Stimulated activated CD4-positive, alpha-beta T cell treated with anti-CD3 and anti-CD28 coated beads, Interleukin-4, amount 100 ng/mL, for 24 hours (primary cell): ENCODE results near the gene SPAAR.

Experiments used
- DNase-seq: peaks from one replicate; pipeline ENCODE4 v3.0.0-alpha.2; 2020

The SPAAR gene

DNA sequence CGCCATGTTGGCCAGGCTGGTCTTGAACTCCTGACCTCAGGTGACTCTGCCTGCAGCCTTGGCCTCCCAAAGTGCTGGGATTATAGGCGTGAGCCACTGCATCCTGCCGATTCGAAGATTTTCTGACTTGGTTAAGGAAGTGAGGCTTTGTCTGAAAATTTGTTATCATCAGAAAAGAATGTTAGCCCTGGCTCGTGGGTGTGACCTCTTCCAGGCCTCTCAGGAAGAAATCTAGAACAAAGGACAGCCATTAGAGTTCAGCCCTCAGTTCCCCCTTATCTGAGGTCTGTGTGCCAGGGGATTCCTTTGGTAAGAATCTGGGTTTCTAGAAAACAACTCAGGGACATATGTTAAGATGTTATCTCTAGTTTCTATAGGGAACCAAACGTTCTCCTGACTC, 42.4 kb downstream of the SPAAR start:
- DNase-seq = no peak

DNA sequence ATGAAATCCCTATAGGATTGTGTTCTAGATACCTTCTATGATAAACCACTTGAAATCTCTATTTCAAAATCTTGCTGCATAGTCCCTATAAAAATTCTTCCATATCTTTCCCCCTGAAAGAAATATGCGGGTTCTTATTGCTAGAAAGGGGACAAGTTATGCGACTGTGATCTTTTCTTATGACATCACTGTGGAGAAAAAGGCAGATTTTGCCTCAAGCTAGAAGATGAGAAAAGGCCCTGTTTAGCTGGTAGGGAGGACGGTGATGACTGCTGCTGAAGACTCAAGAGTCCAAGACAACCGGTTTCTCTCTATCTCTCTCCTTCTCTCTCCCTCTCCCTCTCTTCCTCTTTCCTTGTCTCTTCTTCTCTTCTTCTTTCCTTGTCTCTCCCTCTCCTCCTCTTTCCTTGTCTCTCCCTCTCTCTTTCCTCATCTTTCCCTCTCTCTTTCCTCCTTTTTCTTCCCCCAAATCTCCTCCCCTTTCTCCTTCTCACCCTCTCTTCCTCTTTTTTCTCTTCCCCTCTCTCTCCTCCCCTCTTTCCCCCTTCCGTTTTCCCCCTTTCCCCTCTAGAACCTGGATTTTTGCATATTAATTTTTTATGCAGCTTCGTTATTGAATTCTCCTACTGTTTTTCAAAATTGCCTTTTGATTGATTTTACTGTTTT, 43.4 kb downstream of the SPAAR start:
- DNase-seq = no peak

DNA sequence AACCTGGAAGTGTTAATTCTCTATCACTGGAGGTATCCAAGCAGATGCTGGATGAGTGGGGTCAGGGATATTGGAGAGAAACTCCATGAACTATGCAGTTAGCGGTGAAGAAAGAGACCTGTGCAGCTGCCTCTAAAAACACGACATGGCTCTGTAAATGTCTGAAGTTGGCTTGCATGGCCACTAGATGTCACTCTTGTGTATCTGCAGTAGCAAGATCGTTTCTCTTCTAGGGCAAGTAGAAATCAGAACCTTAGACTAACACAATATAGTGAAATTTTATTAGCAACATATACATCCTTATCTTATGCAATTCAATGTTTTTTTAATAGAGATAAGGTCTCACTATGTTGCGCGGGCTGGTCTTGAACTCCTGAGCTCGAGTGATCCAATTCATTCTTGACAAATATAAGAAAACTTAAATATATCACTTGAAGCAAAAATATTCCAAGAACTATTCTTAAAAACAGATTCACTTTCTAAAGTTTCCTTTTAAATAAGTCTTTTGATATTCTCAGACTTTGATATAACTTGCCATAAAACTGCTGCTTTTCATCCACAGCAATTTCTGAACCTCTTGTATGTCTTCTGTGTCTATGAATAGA, 45.8 kb downstream of the SPAAR start:
- peak; percentile 54 for DNase-seq

DNA sequence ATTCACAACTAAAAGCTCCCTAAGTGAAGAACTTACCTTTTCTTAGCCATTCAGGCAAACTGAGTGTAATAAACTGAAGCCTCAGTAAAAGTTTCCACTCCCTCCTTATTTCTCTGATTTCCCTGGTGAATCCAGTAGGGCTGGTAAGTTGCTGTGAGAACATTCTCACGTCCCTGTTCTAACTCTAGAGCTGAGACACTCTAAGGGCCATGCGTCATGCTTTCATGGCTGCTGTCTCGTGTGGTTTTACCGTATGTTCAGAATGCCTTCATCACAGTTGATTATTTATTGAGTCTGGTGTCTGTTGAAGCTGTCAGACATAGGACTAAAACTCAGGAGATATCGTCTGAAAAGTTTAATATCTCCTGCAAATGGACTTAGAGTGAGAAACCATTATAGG, 47.4 kb downstream of the SPAAR start:
- DNase-seq = no peak

DNA sequence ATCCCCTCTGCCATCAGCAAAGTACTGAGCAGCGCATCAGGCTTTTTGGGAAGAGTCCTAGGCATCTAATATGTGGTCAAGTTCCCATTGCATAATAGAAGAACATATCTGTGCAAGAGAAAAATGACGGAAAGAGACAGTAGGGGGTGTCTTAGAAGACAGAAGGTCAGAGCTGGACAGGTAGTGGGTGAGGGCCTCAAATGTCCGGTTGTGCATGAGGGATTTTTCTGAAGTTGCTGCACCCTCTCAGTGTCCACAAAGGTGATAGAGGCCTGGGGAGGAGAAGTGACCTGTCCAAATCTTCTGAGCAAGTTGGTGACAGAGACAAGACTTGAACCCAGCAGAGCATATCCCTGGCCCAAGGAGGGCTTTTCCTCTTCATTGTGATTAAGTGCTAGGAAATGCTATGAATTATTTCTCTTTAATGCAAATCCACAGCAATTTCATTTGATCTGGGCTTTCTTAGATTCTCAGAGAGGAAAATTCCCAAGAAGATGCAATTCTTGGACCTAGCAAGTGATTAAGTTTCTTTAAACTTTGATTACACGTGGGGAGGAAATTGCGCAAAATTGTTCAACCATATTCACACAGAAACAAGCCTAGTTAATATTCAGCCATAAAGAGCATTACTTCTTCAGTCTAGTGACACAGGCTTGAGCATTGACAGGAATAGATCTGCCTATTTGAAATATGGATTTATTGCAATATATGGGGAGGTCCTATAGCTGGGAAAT, 49.0 kb downstream of the SPAAR start, which contains the start of gene OR2S2:
Gene OR2S2 (minus strand): TSS at position 51 of the 734 bp plus-strand sequence. CDS start 56 bp downstream, outside the sequence.
- no peak for DNase-seq

DNA sequence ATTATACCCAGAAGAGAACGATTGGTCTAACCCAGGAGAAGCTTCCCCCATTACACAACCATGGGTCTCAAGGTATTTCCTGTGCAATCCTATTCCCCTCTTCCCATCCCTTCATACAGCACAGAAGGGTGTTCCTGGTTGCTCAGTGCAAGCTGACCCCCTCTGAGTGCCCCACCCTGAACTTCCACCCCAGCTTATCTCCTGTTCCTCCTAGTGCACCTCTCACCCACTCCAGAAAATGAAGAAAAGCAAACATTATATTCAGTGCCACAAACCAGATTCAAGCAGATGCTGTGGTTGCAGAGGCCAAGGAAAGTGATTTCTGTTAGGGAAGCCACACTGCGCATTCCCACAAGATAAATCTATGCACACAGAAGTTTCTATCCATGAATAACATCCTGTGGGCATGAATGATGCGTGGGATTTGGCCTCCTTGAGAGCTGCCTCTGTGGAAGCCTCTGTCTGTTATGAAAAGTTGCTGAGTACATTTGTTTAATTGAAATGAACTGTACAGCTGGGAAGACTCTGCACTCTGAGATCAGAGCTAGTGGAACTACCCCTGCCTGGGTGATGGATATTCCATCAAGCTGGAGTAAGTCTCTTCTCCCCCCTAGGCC, 50.9 kb downstream of the SPAAR start:
- DNase-seq = no peak
